Stimulated activated CD8-positive, alpha-beta memory T cell treated with anti-CD3 and anti-CD28 coated beads, Interleukin-15, amount 100 ng/mL, for 1 hour (primary cell): ENCODE data around the gene SUOX.
"Not testable (repeated sequence)": the region's sequence is repeated elsewhere in the genome, so short reads cannot be mapped to it uniquely, and the experiment has no call there.

ENCODE experiments used
- DNase-seq: peaks from one replicate; pipeline ENCODE4 v3.0.0-alpha.2; 2020; ENCODE audit warnings: low read depth

Gene SUOX

DNA sequence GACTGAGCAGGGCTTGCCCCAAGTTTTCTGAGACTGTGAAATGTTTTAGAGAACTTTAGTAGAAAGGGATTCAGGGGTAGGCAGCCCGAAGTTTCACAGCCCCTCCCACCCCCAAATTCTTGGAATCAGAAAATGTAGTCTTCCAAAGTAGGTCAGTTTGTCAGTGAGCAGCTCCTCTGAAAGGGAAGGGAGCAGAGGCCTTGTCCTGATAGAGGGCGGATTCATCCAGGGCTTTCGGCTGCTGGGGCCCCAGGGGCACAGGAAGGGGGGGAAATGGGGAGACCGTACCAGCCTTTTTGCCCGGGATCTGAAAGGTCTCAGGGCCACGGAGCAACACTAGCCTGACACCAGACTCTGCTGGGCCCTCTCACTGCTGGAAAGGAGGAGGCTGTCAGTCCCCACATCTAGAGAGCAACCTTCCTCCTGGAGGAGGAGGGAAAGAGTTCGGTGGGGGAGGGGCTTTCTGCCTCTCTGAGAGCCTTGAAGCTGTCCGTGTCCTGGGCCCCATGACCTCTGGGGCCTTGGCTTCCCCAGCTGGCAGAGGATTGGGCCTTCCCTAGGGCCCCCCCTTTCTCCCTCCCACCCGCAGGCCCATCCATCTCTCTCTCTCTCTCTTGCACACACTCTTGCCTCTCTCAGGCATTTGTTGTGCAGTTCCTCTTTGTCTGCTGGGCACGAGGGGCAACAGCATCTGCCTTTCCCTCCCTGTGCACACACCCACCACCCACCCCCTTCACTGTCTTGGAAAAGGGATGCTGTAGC is 23.5 kb downstream of the SUOX start, which contains the start of gene IKZF4:
Gene IKZF4 (plus strand): TSS at position 621 of the 762 bp plus-strand sequence. CDS start 451 bp downstream, outside the sequence.
- no peak for DNase-seq

GRCh38 chr12:56021889-56022497 is 24.9 kb downstream of the SUOX start:
- no peak for DNase-seq

DNA sequence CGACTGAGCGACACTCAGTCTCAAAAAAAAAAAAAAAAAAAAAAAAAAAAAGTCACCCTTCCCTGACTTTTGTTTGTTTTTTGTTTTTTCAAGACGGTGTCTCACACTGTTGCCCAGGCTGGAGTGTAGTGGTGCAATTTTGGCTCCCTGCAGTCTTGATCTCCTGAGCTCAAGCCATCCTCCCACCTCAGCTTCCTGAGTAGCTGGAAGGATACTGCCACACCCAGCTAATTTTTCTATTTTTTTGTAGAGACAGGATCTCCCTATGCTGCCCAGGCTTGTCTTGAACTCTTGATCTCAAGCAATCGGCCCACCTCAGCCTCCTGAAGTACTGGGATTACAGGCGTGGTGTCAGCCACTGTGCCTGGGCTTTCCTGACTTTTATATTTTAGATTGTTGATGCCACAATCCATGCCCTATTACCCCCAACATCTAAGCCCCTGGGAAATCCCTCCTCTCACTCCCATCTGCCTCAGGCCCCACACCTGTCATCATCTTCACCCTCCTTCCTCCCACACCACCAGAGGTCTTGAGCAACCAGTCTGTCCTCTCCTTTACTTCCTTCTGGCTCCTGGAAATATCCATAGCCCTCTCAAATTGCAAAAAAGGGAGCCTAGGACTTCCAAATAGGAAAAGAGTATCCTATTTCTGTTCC is 31.6 kb downstream of the SUOX start:
- DNase-seq, result no peak

GRCh38 chr12:56029166-56029519 is 32.1 kb downstream of the SUOX start:
- no peak for DNase-seq

GRCh38 chr12:56029666-56030293 is 32.7 kb downstream of the SUOX start:
- DNase-seq, result no peak

- DNase-seq, result no peak
Measured at GRCh38 chr12:56031987-56032386, 34.9 kb downstream of the SUOX start.

DNA sequence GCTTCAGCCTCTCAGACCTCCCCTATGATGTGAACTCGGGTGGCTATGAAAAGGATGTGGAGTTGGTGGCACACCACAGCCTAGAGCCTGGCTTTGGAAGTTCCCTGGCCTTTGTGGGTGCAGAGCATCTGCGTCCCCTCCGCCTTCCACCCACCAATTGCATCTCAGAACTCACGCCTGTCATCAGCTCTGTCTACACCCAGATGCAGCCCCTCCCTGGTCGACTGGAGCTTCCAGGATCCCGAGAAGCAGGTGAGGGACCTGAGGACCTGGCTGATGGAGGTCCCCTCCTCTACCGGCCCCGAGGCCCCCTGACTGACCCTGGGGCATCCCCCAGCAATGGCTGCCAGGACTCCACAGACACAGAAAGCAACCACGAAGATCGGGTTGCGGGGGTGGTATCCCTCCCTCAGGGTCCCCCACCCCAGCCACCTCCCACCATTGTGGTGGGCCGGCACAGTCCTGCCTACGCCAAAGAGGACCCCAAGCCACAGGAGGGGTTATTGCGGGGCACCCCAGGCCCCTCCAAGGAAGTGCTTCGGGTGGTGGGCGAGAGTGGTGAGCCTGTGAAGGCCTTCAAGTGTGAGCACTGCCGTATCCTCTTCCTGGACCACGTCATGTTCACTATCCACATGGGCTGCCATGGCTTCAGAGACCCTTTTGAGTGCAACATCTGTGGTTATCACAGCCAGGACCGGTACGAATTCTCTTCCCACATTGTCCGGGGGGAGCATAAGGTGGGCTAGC is 37.7 kb downstream of the SUOX start:
- no peak for DNase-seq

- DNase-seq, result no peak
Measured at GRCh38 chr12:56037161-56037560, 40.1 kb downstream of the SUOX start.

DNA sequence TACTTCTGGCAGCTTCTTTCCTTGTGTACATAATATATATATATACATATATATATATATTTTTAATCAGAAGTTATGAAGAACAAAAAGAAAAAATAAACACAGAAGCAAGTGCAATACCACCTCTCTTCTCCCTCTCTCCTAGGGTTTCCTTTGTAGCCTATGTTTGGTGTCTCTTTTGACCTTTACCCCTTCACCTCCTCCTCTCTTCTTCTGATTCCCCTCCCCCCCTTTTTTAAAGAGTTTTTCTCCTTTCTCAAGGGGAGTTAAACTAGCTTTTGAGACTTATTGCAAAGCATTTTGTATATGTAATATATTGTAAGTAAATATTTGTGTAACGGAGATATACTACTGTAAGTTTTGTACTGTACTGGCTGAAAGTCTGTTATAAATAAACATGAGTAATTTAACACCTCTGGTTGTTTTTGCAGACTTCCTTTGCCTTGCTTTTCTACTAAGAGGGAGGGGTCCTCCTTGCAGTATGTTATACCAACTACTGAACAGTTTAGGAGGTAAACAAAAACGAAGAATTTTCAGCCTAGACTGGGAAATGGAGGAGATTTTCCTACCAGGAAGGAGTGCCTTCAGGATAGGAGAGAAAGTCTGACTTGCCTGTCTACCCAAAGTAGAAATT is 41.1 kb downstream of the SUOX start:
- no peak for DNase-seq

DNA sequence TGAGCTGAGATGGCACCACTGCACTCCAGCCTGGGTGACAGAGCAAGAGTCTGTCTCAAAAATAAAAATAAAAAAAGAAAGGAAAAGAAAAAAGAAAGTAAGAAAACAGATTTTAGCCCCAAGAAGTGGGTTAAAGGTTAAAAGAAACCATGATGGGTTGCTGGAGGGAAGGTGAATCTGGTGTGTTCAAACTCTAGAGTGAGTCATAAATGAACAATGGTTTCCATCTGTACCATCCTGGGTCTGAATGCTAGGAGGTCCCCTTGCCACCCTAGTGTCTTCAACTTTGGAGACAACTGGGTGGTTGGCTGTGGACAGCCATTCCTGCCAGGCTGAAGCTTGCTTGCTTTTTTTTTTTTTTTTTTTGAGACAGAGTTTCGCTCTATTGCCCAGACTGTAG is 43.1 kb downstream of the SUOX start:
- no peak for DNase-seq

DNA sequence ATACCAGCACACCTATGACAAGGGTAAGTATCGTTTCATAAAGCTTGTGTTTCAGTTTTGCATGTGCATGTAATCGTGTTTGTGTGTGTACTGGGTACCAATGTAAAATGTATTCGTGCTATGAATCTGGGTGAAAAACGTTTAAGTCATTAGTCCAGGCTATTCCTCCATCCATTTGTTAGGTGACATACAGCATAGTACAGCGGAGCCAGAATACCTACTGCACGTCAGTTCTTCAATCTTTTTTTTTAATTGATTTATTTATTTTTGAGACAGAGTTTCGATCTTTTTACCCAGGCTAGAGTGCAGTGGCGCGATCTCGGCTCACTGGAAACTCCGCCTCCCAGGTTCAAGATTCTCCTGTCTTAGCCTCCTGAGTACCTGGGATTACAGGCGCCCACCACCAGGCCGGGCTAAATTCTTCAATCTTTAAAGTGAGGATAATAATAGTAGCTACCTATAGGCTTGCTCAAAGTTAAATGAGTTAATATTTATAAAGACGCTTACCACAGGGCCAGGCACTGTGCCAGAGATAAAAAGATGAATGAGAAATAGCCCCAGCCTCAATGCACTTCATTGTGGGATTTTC is 44.0 kb downstream of the SUOX start:
- DNase-seq, result no peak

DNA sequence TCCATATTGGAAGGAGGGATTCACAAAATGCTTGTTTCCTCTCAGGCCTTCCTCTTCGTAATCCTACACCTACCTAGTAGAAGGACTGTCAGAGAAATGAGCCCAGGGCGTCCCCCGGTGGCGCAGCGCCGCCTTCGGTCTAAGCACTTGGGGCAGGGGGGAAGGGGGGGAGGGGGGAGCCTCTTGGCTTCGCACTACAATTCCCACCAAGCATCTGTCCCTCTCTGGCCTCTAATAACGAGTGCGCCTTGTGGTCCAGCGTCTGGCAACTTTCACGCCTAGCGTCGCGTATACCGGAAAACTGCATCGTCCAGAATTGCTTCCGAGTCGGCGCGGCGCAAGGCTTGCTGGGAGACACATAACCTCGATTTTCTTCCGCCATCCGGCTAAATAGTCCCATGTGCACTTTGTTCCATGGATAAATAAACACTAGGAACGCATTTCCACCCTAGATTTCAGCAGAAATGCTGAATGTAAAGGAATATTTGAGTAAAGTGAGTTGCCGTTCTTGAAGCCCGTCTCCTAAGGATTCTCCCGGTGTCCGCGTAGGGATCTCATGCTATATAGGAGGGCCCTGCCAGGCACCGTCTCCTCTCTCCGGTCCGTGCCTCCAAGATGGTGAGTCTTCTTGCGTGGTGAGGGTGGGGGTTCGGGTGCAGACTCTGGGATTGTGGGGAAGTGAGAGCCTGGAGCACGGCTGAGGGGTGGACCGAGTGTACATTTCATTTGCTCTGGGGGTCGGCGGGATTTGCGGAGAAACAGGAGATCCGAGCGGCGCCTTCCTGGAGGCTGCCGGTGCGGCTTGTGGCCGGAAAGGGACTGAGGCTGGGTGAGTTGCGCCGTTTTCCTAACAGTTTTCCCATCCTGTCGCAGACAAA is 44.7 kb downstream of the SUOX start, which contains the start of gene RPS26:
Gene RPS26 (plus strand): TSS at position 367 of the 878 bp plus-strand sequence. CDS start 249 bp downstream, at position 616.
- DNase-seq, result peak; percentile 80

GRCh38 chr12:56042430-56042813 is 45.3 kb downstream of the SUOX start:
- not testable (repeated sequence) for DNase-seq

DNA sequence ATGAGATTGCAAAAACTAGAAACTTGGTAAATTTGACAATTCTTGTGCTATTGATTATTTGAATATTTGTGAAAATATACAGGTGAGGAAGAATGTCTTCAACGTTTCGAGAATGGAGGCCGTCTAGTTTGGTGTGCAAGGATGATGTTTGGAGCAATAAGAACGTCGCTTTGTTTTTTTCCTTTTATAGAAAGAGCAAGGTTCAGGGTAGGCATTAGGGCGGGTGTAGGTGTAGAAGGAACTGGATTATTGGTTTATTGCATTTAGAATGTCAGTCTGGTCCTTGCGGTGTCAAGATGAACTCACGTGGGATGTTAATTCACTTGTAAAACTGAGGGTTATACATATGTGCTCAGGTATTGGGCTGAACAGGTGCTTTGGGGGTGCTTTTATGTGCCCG is 45.8 kb downstream of the SUOX start:
- no peak for DNase-seq

- no peak for DNase-seq
Measured at GRCh38 chr12:56046027-56046780, 49.1 kb downstream of the SUOX start.

DNA sequence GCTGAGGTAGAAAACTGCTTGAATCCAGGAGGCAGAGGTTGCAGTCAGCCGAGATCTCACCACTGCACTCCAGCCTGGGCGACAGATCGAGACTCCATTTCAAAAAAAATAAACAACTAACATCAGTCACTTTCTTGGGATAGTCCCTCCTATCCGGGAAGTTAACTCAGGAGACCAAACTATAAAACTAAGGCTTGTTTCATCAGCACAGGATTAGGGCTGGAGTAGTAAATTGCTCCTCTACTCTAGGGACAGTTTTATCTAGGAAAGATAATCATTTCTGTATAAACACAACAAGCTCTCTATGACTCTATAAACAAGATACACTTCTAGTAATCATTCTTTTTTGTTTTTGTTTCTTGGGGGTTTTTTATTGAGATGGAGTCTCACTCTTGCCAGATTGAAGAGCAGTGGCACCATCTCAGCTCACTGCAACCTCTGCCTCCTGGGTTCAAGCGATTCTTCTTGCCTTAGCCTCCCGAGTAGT is 56.4 kb downstream of the SUOX start:
- no peak for DNase-seq
